MG63 (cell line): ENCODE data around the gene CFAP73. TPM values are rescaled to one million over a fixed set of nuclear protein-coding genes. Genes with fewer than 3 reads are reported as not detected.
"Not testable (repeated sequence)": the region's sequence is repeated elsewhere in the genome, so short reads cannot be mapped to it uniquely, and the experiment has no call there.

Experiments
- DNase-seq: peaks from one replicate; pipeline ENCODE4 v3.0.0-alpha.2; 2020
- H3K27me3 ChIP-seq: fragments of 250-450 bp; sonication (Bioruptor Pico); 2 replicates; pipeline ENCODE4 v1.5.1; 2020; ENCODE audit warnings: mild to moderate bottlenecking, moderate library complexity
- H3K36me3 ChIP-seq: fragments of 250-450 bp; sonication (Bioruptor Pico); 2 replicates; pipeline ENCODE4 v1.5.1; 2020; ENCODE audit warnings: mild to moderate bottlenecking, moderate library complexity
- H3K4me3 ChIP-seq: fragments of 250-450 bp; sonication (Bioruptor Pico); 2 replicates; pipeline ENCODE4 v1.5.1; 2020; ENCODE audit warnings: mild to moderate bottlenecking, moderate library complexity
- H3K9me3 ChIP-seq: fragments of 250-450 bp; sonication (Bioruptor Pico); 2 replicates; pipeline ENCODE4 v1.5.1; 2020; ENCODE audit warnings: mild to moderate bottlenecking, moderate library complexity
- total RNA-seq: library from RNA; depleted of rRNA; stranded (reverse); fragments of >200 nt; shearing (Covaris generic); gene quantifications from 2 replicates; pipeline ENCODE4 v1.2.3, GENCODE V29; 2014; ENCODE audit warnings: low replicate concordance

The CFAP73 gene
- total RNA-seq, 1 experiment from 2014 or later, result not detected

DNA sequence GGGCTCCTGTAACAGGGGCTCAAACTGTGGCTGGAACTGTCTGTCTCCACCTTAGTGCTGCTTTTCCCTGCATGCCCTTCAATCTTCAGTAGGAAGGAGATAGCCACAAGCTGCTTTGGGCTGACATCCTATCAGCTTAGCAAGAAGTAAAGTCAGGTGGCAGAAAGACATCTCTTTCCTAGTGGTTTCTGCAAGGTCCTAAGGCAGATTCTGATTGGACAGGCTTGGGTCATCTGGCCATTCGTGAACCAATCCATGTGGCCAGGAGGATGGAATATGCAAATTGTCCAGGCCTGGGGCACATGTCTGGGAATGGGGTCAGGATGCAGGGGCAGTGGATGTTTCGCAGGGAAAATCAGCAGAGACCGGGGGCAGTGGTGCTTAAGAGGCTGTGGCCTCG is 41.2 kb downstream of the CFAP73 start:
- peaks cover 45% of the 10 kb centered on the region for H3K36me3 ChIP-seq
- H3K27me3 ChIP-seq, result no peaks in the 10 kb centered on the region
- no peak overlapping the region for H3K4me3 ChIP-seq
- H3K9me3 ChIP-seq, result no peaks in the 10 kb centered on the region
- DNase-seq, result peak; percentile 34

DNA sequence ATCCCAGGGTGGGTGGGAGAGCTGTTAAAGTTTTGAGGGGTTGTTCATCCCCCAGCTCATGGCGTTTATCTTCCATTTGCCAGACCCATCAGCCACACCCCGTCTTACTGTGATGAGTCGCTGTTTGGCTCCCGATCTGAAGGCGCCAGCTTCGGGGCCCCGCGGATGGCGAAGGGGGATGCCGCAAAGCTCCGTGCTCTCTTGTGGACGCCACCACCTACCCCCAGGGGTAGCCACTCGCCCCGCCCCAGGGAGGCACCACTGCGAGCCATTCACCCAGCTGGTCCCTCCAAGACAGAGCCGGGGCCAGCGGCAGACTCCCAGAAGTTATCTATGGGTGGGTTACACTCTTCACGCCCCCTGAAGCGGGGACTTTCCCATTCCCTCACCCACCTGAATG is 41.7 kb downstream of the CFAP73 start:
- H3K27me3 ChIP-seq, result no peaks in the 10 kb centered on the region
- DNase-seq, result no peak
- H3K4me3 ChIP-seq, result no peak overlapping the region
- H3K36me3 ChIP-seq, result peaks cover 45% of the 10 kb centered on the region
- H3K9me3 ChIP-seq, result no peaks in the 10 kb centered on the region

DNA sequence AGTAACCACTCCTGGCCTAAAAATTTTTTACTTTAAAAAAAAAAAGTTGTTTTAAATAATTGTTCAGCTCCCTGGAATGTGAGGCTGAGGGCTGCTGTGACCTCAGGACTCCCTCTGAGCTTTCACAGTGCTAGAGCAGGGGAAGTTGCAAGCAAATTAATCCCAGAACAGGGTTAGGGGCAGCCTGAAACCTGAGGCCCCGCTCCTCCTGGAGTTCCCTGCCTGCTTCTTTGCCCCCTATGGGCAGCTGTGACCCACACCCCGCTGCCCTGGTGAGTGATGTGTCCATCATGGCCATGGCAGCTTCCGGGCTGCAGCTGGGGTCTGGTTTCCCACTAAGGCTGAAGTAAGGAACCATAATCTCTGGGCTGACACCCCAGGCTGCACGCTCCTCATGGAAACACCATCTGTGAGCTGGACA is 45.5 kb downstream of the CFAP73 start:
- Histone ChIP-seq H3K4me3 (no peak overlapping the region), H3K36me3 (peaks cover 23% of the 10 kb centered on the region), H3K27me3 (no peaks in the 10 kb centered on the region), H3K9me3 (no peaks in the 10 kb centered on the region)
- DNase-seq, result peak; percentile 38

DNA sequence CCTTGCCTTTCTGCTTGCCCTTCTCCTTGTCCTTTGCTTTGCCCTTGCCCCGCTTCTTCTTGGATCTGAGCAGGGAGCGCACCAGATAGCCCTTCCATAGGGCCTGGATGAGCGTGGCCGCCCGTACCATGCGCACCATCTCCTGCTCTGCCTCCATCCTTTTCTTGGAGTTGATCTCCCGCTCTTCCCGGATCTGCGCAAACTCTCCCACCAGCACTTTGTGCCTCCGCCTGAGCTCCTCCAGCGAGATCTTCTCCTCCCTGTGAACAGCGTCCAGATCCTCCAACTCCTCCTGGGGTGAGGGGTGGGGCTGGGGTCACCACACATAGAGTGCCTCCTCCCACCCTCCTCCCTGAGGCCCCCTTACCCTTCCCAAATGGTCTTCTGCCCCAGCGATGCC is 46.1 kb downstream of the CFAP73 start:
- Histone ChIP-seq H3K27me3 (no peaks in the 10 kb centered on the region), H3K4me3 (no peak overlapping the region), H3K36me3 (peaks cover 23% of the 10 kb centered on the region), H3K9me3 (no peaks in the 10 kb centered on the region)
- DNase-seq, result no peak

DNA sequence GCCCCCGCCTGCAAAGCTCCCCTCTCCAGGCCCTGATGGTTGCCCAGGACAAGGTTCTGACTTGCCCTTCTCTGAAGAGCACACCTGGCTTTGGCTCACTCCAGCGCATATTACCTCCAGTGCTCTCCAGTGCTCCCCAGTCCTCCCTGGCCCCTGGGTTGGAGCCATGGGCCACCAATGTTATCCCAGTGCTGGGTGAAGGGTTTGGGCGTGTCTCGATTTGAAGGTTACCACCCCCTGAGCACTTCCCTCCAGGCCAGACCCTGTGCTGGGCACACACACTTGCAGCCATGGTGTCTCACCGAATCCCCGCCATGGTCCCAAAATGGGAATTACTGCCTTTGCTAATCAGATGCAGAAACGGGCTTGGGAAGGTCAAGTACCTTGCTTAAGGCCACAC is 47.1 kb downstream of the CFAP73 start:
- no peak for DNase-seq
- Histone ChIP-seq H3K9me3 (no peaks in the 10 kb centered on the region), H3K27me3 (no peaks in the 10 kb centered on the region), H3K36me3 (peaks cover 13% of the 10 kb centered on the region), H3K4me3 (no peak overlapping the region)

DNA sequence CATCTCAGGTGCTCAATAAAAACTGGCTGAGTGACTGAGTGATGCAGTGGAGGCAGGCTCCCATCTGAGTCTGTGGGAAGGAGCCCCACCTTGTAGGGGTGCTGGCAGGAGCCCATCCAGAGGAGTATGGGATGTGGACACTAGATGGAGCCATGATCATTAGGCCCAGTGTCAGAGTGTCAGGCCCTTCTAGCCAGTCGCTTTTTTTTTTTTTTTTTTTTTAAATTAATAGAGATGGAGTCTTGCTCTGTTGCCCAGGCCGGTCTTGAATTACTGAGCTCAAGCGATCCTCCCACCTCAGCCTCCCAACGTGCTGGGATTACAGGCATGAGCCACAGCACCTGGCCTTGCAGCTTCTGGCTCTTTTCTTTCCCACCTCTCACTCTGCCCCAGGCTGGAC is 47.5 kb downstream of the CFAP73 start:
- Histone ChIP-seq H3K9me3 (no peaks in the 10 kb centered on the region), H3K4me3 (no peak overlapping the region), H3K27me3 (no peaks in the 10 kb centered on the region), H3K36me3 (peaks cover 9% of the 10 kb centered on the region)
- DNase-seq, result peak; percentile 67

DNA sequence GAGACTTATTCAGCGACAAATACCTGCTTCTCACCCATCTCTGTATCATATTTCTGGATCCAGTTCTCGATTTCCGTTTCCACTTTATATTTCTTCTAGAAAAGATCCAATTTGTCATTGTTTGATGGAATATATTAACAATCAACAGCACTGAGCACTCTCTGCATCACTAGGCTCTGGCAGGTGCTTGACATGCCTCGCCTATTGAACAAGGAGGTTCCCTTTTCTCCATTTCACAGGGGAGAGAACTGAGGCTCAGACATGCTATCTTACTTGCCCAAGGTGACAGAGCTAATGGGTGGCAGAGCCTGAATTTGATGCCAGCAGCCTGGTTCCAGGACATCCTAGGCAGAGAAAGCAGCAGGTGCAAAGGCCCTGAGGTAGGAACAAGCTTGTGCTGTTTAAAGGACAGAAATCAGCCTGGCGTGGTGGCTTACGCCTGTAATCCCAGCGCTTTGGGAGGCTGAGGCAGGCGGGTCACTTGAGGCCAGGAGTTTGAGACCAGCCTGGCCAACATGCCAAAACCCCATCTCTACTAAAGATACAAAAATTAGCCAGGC is 48.1 kb downstream of the CFAP73 start:
- DNase-seq, result no peak
- no peaks in the 10 kb centered on the region for H3K27me3 ChIP-seq
- no peaks in the 10 kb centered on the region for H3K9me3 ChIP-seq
- no peak overlapping the region for H3K4me3 ChIP-seq
- peaks cover 3% of the 10 kb centered on the region; the same call in 1 of the 2 replicates for H3K36me3 ChIP-seq

DNA sequence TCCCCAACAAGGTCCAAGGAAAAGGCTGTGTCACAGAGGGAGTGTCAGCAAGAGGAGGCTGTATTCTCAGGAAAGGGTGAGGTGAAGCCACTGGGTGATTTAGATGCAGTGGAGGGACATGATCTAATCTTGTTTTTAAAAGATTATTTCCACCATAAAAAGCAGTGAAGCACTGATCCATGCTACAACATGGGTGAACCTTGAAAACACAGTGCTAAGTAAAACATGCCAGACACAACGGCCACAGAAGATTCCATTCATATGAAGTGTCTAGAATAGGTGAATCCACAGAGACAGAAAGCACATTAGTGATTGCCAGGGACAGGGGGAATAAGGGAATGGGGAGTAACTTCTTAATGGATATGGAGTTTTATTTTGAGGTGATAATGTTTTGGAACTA is 48.8 kb downstream of the CFAP73 start:
- DNase-seq, result no peak
- Histone ChIP-seq H3K27me3 (no peaks in the 10 kb centered on the region), H3K36me3 (no peaks in the 10 kb centered on the region), H3K4me3 (no peak overlapping the region), H3K9me3 (no peaks in the 10 kb centered on the region)

DNA sequence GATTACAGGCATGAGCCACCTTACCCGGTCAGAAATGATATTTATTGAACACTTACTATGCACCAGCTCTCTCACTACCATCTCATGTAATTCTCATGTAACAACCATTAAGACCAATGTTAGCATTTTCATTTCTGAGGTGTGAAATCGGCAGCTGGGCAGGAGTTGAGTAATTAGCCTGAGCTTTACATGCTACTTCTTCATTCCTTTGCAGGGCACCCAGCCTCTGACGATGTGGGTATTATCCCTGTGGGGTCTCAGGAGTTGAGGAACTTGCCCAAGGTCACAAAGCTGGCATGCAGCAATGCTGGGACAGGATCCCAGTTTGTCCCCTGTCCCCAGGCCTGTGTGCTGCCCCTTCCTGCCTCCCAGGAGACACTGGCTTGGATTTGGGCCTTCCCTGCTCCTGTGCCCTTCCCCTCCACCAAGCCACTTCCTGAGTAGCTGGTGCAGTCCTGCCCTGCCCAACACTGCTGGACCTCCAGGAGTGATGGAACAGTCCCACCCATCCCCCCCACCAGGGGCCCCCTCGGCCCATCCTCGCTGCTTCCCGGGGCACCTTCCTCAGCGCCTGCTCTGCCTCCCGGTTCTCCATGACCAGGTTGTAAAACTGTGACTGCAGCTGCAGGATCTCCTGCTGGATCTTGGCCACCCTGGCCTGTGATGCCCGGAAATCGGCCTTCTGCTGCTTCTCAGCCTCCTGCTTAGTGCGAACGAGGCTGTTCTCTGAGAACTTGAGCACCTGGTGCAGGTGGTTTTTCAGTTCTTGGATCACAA is 50.7 kb downstream of the CFAP73 start:
- no peaks in the 10 kb centered on the region for H3K27me3 ChIP-seq
- H3K4me3 ChIP-seq, result no peak overlapping the region
- H3K9me3 ChIP-seq, result no peaks in the 10 kb centered on the region
- no peaks in the 10 kb centered on the region for H3K36me3 ChIP-seq
- no peak for DNase-seq

DNA sequence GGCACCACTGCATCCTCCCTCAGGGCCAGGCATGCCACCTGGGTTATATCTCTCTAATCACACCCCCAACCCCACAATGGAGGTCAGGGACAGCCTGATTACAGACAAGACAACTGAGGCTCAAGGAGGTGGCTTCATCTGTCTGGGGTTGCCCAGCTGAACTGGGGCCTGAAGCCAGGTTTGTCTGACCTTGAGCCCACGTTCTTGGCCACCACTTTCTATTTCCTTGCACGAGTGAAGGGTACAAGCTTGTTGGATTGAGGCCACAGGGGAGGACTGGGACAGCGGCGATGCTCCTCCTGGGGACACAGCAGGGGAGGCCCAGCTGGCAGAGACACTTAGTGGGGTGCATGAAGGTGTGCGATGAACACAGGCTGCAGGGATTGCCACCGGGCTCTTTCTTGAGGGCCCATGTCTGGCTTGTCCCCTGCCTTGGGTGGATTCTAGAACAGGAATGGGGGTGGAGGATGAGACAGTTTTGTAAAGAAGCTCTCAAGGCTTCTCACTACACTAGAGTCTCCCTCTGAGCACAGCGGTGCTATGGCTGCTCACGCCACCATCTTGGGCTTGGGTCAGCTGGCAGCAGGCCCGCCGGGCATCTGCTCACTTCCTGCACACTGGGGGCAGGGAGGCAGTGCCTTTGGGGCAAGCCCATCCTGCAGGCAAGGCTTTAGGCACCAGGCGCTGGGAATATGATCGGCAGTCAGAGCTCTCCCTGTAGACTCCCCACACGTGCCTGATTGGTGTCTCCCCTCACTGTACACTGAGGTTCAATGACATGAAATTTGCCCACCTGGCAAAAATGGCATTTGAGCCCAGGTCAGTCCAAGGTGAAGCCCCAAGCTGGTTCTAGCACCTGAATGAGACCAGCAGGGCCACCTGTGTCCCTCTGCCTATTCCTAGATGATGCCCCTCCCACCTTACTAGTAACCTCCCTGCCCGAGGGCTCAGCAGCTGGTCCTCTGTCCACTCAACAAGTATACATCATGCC is 52.0 kb downstream of the CFAP73 start:
- Histone ChIP-seq H3K4me3 (no peak overlapping the region), H3K27me3 (no peaks in the 10 kb centered on the region), H3K36me3 (no peaks in the 10 kb centered on the region), H3K9me3 (no peaks in the 10 kb centered on the region)
- DNase-seq, result no peak

DNA sequence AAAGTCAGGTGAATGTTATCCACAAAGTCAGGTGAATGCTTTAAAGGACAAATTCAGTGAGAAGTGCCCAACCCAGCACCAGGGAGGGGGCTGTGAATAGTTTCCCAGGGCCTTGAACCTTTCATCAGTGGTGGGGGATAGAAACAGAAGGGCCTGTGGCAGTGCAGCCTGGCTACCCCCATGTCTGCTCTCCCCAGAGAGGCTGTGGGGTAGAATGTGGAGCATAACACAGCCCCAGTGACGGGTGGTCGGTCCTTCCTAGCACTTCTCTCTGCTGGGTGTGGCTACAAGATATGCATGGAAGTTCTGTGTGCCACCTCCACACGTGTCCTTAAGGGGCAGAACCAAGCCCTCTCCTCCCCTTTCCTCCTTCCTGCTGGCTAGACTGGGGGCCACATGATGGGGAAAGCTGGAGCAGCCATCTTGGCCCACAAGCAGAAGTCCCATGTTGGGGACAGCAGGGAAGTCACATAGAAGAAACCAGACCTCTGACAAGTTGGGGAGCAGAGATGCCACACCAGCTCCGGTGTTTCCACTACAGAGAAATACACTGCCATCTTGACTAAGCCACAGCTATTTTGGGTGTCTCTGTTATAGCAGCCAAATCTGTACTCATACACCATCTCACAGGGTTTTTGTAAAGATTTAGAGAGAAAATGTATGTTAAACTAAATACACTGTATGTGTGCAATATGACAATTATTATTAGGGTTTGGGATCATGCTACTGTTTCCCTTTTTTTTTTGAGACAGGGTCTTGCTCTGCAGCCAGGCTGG is 53.0 kb downstream of the CFAP73 start:
- no peak for DNase-seq
- Histone ChIP-seq H3K36me3 (no peaks in the 10 kb centered on the region), H3K4me3 (no peak overlapping the region), H3K27me3 (no peaks in the 10 kb centered on the region), H3K9me3 (no peaks in the 10 kb centered on the region)

DNA sequence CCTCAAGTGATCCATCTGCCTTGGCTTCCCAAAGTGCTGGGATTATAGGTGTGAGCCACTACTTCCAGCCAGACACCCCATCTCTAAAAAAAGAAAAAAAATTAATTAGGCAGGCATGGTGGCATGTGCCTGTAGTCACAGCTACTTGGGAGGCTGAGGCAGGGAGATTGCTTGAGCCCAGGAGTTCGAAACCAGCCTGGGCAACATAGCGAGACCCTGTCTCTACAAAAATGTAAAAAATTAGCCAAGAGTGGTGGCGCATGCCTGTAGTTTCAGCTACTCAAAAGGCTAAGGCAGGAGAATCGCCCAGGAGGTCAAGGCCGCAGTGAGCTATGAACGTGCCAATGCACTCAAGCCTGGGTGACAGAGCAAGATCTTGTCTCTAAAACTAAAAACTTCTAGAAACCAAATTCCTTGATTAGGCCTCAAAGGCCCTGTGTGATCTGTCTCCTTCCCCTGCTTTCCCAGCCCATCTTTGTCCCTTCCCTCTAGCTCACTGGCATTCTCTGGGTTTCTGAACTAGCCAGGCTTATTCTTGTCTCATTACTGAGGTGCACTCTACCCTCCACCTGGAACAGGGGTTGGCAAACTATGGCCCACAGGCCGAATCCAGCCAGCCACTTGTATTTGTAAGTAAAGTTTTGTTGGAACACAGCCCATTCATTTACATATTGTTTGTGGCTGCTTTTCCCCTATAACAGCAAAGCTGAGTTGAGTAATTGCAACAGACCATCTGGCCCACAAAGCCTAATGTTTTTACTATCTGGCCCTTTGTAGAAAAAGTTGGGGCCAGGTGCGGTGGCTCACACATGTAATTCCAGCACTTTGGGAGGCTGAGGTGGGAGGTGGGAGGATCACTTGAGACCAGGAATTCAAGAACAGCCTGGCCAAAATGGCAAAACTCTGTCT is 54.6 kb downstream of the CFAP73 start:
- H3K36me3 ChIP-seq, result no peaks in the 10 kb centered on the region
- no peaks in the 10 kb centered on the region for H3K27me3 ChIP-seq
- no peaks in the 10 kb centered on the region for H3K9me3 ChIP-seq
- no peak overlapping the region for H3K4me3 ChIP-seq
- no peak for DNase-seq

DNA sequence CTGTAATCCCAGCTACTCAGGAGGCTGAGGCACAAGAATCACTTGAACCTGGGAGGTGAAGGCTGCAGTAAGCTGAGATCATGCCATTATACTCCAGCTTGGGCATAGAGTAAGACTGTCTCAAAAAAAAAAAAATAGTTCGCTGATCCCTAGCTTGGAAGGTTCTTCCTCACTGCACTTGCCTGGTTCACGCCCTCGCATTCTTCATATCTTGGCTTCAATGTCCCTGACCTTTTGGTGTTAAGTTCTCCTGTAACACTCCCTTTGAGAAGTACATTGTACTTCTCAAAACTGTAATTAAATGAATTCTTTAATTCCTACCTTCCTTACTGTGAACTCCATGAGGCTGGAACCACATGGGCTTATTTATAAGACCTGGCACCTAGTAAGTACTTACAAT is 55.3 kb downstream of the CFAP73 start:
- no peak for DNase-seq
- no peaks in the 10 kb centered on the region for H3K9me3 ChIP-seq
- H3K4me3 ChIP-seq, result no peak overlapping the region
- H3K27me3 ChIP-seq, result no peaks in the 10 kb centered on the region
- no peaks in the 10 kb centered on the region for H3K36me3 ChIP-seq

DNA sequence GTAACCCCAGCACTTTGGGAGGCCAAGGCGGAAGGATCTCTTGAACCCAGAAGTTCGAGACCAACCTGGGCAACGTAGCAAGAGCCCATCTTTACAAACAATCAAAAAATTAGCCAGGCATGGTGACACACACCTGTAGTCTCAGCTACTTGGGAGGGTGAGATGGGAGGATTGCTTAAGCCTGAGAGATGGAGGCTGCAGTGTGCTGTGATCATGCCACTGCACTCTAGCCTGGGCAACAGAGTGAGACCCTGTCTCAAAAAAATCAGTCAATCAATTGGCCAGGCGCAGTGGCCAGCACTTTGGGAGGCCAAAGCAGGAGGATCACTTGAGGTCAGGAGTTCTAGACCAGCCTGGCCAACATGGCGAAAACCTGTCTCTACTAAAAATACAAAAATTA is 57.3 kb downstream of the CFAP73 start:
- not testable (repeated sequence) for H3K4me3 ChIP-seq, H3K36me3 ChIP-seq, H3K9me3 ChIP-seq, DNase-seq, H3K27me3 ChIP-seq

DNA sequence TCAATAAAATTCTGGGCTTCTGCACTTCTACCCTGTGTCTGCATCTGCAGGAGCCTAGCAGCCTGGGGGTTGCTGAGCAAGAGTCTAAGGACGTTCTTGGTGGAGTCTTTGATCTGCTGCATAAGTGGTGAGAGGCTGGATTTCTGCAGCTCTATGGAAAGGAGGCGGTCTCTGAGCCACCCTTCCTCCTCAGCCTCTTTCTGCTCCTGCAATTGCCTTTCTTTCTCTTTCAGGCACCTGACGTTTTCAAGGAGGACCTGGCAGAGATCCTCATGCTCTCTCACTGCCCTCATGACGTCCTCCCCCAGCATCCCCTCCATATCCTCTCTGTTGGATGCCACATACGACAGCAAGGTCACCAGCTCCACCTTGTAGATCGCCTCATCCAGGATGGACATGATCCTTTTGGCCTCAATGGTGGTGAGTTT is 58.1 kb downstream of the CFAP73 start:
- Histone ChIP-seq H3K4me3 (no peak overlapping the region), H3K27me3 (no peaks in the 10 kb centered on the region), H3K9me3 (no peaks in the 10 kb centered on the region), H3K36me3 (no peaks in the 10 kb centered on the region)
- DNase-seq, result no peak
